CD4-positive, alpha-beta T cell treated with Interleukin-17A for 4 hours (primary cell): ENCODE results near the gene NFAM1.

Experiments used
- DNase-seq: peaks from one replicate; pipeline ENCODE4 v3.0.0-alpha.2; 2020; ENCODE audit warnings: mixed read lengths

NFAM1 gene

GRCh38 chr22:42332089-42332488 is 100.1 kb downstream of the NFAM1 start:
- DNase-seq, result no peak

- DNase-seq, result no peak
Measured at GRCh38 chr22:42331014-42331413, 101.2 kb downstream of the NFAM1 start.
